ENCODE measurements around the gene ESYT3. TPM values are rescaled to one million over a fixed set of nuclear protein-coding genes. Genes with fewer than 3 reads are reported as not detected.

ESYT3 gene
- total RNA-seq, 1 experiment from 2014 or later, result 6.3 TPM

GRCh38 chr3:138493804-138494606, 59.6 kb downstream of the ESYT3 start:
- Histone ChIP-seq H2BK20ac (ENCODE audit: low read depth, low read length, poor library complexity, severe bottlenecking) (no peak overlapping the region), H3K23me2 (ENCODE audit: insufficient read length, low read depth, low read length, poor library complexity, severe bottlenecking) (no peaks in the 10 kb centered on the region), H3K56ac (ENCODE audit: insufficient read length, low read depth, low read length) (no peak overlapping the region), H3K79me1 (ENCODE audit: insufficient read depth, low read depth, low read length, poor library complexity, severe bottlenecking) (no peaks in the 10 kb centered on the region), H3K79me2 (ENCODE audit: insufficient read depth, low read length) (no peaks in the 10 kb centered on the region), H2AK5ac (ENCODE audit: insufficient read length, low read length) (no peak overlapping the region), H4K20me1 (ENCODE audit: control insufficient read depth, insufficient read depth, insufficient read length) (no peaks in the 10 kb centered on the region), H3K27ac (ENCODE audit: insufficient read length, low read depth, low read length) (no peak overlapping the region), H2AFZ (ENCODE audit: low read length) (no peak overlapping the region), H3K9ac (ENCODE audit: extremely low read depth, insufficient read length, low read length) (no peak overlapping the region), H2BK5ac (ENCODE audit: insufficient read length, low read length) (no peak overlapping the region), H3T11ph (ENCODE audit: low read length) (no peak overlapping the region), H4K8ac (replicated peaks; ENCODE audit: insufficient read length, low read depth, low read length) (no peak overlapping the region), H2BK120ac (ENCODE audit: low read depth, low read length, poor library complexity, severe bottlenecking) (no peak overlapping the region), H3K9me3 (ENCODE audit: control insufficient read depth, low read depth, low read length) (no peaks in the 10 kb centered on the region), H3K23ac (ENCODE audit: insufficient read length, low read depth, low read length) (no peak overlapping the region), H4K5ac (ENCODE audit: insufficient read length, low read depth, low read length) (no peak overlapping the region), H3K27me3 (ENCODE audit: insufficient read depth, low read length) (no peaks in the 10 kb centered on the region), H3K4me2 (ENCODE audit: insufficient read depth, insufficient read length, low read length) (no peak overlapping the region), H3K18ac (ENCODE audit: insufficient read length, low read depth, low read length) (no peak overlapping the region), H3K4ac (ENCODE audit: low read depth, low read length) (no peak overlapping the region), H4K91ac (ENCODE audit: insufficient read length, low read depth, low read length) (no peak overlapping the region), H2BK12ac (ENCODE audit: insufficient read length, low read depth, low read length) (no peak overlapping the region), H3K4me1 (ENCODE audit: insufficient read depth, low read length) (peaks cover 6% of the 10 kb centered on the region; the same call in 1 of the 2 replicates), H2BK15ac (ENCODE audit: low read depth, low read length) (no peak overlapping the region), H3K14ac (ENCODE audit: insufficient read depth, low read length) (no peak overlapping the region)
- Mint-ChIP-seq H3K4me3 (no peak overlapping the region), H3K36me3 (ENCODE audit: insufficient read depth in 1 of 3, low read depth in 3 of 3) (peaks cover 2 to 31% (median 21%) of the 10 kb centered on the region in 3 experiments; a peak in 6 of 7 replicates), H3K9me3 (peaks cover 11 to 20% of the 10 kb centered on the region in 2 experiments), H3K4me1 (peaks cover 12% of the 10 kb centered on the region in 2 experiments), H3K27ac (no peak overlapping the region), H3K27me3 (ENCODE audit: low read depth) (no peaks in the 10 kb centered on the region; the same call in 1 of the 2 replicates)
- TF ChIP-seq CTCF (conservative IDR thresholded peaks at IDR 0.05), result no peak
- no CpG with 5 or more reads among the region's 3 CpGs for WGBS (ENCODE audit: extremely low coverage, insufficient read length, low lambda C conversion rate)
- no peak for DNase-seq
